ENCODE data around the gene POLDIP3. TPM values are rescaled to one million over a fixed set of nuclear protein-coding genes. Genes with fewer than 3 reads are reported as not detected.

Gene POLDIP3
- total RNA-seq, 4 donors from 2014 or later, result 30.6 to 50.7 (median 37.2) TPM

DNA sequence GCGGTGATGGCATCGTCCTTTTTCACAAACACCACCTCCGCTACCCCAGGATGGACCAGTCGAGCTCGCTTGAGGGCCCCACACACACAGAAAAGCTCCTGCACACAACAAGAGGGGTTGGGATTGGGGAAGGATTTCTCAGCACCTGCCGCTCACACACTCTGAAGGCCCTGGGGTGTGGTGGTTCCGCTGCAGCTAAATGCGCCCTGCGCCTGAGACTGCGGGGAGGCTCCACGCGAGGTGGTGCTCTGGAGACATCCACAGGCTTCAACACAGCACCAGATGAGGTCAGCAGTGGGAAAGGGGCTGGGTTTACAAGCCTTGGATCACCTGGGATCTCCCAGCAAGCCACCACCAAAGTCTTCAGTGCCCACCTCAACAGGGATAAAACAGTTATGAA is 22.7 kb downstream of the POLDIP3 start:
- H3K4me3 ChIP-seq, result no peak overlapping the region
- 91% methylated on average over 6 of the region's 12 CpGs; no CpG with 5 or more reads in 1 of the 2 donors for WGBS, 2 donors (ENCODE audit: low coverage in 1 of 2)
- no peak for ATAC-seq
- H3K9me3 ChIP-seq, result no peaks in the 10 kb centered on the region
- no peak for TF ChIP-seq POLR2A (IDR thresholded peaks at IDR 0.05)
- TF ChIP-seq POLR2AphosphoS5 (IDR thresholded peaks at IDR 0.05), result no peak
- TF ChIP-seq EP300 (IDR thresholded peaks at IDR 0.05), result no peak
- TF ChIP-seq, protein P1, sequence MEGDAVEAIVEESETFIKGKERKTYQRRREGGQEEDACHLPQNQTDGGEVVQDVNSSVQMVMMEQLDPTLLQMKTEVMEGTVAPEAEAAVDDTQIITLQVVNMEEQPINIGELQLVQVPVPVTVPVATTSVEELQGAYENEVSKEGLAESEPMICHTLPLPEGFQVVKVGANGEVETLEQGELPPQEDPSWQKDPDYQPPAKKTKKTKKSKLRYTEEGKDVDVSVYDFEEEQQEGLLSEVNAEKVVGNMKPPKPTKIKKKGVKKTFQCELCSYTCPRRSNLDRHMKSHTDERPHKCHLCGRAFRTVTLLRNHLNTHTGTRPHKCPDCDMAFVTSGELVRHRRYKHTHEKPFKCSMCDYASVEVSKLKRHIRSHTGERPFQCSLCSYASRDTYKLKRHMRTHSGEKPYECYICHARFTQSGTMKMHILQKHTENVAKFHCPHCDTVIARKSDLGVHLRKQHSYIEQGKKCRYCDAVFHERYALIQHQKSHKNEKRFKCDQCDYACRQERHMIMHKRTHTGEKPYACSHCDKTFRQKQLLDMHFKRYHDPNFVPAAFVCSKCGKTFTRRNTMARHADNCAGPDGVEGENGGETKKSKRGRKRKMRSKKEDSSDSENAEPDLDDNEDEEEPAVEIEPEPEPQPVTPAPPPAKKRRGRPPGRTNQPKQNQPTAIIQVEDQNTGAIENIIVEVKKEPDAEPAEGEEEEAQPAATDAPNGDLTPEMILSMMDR (IDR thresholded peaks at IDR 0.05), result no peak
- H3K27me3 ChIP-seq, result no peaks in the 10 kb centered on the region
- peaks cover 0 to 16% (median 0%) of the 10 kb centered on the region in 3 donors for H3K4me1 ChIP-seq
- peaks cover 3 to 100% of the 10 kb centered on the region in 2 donors for H3K36me3 ChIP-seq
- H3K27ac ChIP-seq, result no peak overlapping the region

DNA sequence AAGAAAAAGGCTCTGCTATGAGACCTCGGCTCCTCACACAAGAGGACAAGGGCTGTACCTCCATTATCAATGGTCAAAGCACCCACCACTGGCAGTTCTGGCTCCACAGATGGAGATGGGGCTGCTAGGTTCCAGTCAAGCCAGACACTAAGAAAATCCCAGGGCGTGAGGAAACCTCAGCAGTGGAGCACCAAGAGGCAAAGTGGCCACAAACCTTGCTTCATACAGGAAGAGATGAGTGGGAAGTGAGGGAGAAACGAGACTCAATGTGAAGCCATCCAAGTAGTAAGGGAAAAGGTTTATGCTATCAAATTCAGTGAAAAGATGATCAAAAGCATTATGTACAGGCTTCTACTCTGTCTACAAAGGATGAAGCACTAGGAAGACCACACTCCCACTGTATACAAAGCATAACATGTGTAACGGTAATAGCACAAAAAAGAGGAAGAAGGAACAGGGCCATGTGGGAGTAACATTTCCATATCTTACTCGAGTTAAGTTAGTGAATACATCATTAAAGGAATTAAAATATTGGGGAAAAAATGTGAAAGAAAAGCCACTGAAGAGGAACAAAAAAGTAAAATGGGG is 27.0 kb downstream of the POLDIP3 start:
- peaks cover 0 to 100% of the 10 kb centered on the region in 2 donors for H3K36me3 ChIP-seq
- no peak for ATAC-seq
- no peak for TF ChIP-seq POLR2AphosphoS5 (IDR thresholded peaks at IDR 0.05)

DNA sequence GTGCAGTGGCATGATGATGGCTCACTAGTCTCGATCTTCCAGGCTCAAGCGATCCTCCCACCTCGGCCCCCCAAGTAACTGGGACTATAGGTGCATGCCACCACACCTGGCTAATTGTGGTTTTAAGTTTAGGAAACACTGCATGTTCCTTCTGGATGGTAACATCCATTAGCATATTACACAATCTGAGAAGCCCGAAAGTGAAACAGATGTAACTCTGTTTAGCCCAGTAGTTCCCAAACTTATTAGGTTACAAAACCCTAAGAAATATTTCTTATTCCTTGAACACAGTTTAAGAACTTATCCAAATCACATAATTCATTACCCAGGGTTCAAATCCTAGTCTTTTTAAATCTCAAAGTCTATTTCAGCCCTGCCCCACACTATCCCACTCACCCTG is 28.3 kb downstream of the POLDIP3 start:
- WGBS, 2 donors (ENCODE audit: low coverage in 1 of 2), result 98 to 100% methylated on average over 1 to 3 of the region's 4 CpGs
- no peaks in the 10 kb centered on the region for H3K9me3 ChIP-seq
- H3K27ac ChIP-seq, result no peak overlapping the region
- H3K27me3 ChIP-seq, result no peaks in the 10 kb centered on the region
- no peak overlapping the region for H3K4me3 ChIP-seq
- H3K4me1 ChIP-seq, result peaks cover 0 to 8% (median 3%) of the 10 kb centered on the region in 3 donors
- peaks cover 0 to 90% of the 10 kb centered on the region in 2 donors for H3K36me3 ChIP-seq
- ATAC-seq, result no peak
- TF ChIP-seq, protein P1 (IDR thresholded peaks at IDR 0.05), result no peak
- TF ChIP-seq EP300 (IDR thresholded peaks at IDR 0.05), result no peak
- TF ChIP-seq POLR2A (IDR thresholded peaks at IDR 0.05), result no peak
- TF ChIP-seq POLR2AphosphoS5 (IDR thresholded peaks at IDR 0.05), result no peak

More for the DNA sequence above, 27.0 kb downstream of the POLDIP3 start:
- Histone ChIP-seq H3K4me1 (no peaks in the 10 kb centered on the region), H3K27ac (no peak overlapping the region), H3K4me3 (no peak overlapping the region), H3K9me3 (no peaks in the 10 kb centered on the region), H3K27me3 (no peaks in the 10 kb centered on the region)
- WGBS, 2 donors (ENCODE audit: low coverage in 1 of 2), result 77 to 84% methylated on average over 2 to 4 of the region's 5 CpGs

DNA sequence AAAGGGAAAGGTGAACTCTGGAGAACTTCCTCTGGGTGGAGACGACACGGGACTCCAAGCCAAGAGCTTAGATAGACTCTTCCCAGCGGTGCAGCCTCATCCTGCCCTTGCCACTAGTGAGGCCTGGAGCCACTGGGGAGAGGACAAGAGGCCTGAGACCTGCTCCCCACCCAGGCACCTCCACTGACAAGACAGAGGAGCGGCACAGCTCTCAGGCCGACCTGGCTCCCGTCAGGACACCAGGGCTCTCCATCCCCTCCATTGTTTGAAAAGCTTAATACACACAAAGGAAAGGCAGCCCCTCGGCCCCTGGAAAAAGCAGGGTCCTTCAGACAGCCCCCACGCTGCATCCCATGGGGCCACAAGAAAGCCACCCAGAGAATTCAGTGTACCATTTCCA is 29.6 kb downstream of the POLDIP3 start:
- H3K4me3 ChIP-seq, result no peak overlapping the region
- no peak for ATAC-seq
- WGBS, 2 donors (ENCODE audit: low coverage in 1 of 2), result 55% methylated on average over 4 of the region's 8 CpGs; no CpG with 5 or more reads in 1 of the 2 donors
- H3K4me1 ChIP-seq, result peaks cover 0 to 14% (median 6%) of the 10 kb centered on the region in 3 donors
- no peaks in the 10 kb centered on the region for H3K27me3 ChIP-seq
- H3K9me3 ChIP-seq, result no peaks in the 10 kb centered on the region
- no peak for TF ChIP-seq POLR2AphosphoS5 (IDR thresholded peaks at IDR 0.05)
- TF ChIP-seq EP300 (IDR thresholded peaks at IDR 0.05), result no peak
- TF ChIP-seq, protein P1 (IDR thresholded peaks at IDR 0.05), result no peak
- no peak for TF ChIP-seq POLR2A (IDR thresholded peaks at IDR 0.05)
- no peak overlapping the region for H3K27ac ChIP-seq
- peaks cover 0 to 77% of the 10 kb centered on the region in 2 donors for H3K36me3 ChIP-seq

DNA sequence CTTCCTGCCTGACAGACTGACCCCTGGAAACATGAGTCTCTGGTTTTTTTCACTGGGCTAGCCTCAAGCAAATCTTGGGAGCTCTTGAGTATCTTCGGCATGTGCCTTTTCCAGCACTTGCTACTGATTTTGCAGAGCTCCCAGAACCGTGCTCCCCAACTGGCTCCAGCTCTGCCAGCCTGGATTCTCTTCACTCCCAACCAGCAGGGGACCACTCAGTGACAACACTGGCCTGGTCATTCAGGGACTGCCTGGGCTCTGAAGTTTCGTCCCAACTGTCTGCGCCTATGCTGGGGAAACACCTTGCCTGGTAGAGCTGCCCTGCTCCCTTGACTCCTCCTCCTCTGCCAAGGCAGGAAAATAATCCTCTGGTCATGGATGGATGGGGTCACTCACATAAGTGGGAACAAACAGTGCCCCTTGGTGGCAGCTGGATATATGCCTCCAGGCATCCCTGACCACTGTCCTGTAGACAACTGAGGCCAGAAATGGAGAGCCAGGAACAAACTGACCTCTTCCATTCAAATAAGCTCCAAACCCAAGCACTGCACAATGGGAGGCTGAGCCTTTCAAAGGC is 30.2 kb downstream of the POLDIP3 start:
- no peak for ATAC-seq
- no peaks in the 10 kb centered on the region for H3K9me3 ChIP-seq
- TF ChIP-seq POLR2AphosphoS5 (IDR thresholded peaks at IDR 0.05) (no peak), EP300 (IDR thresholded peaks at IDR 0.05) (no peak), POLR2A (IDR thresholded peaks at IDR 0.05) (no peak)
- TF ChIP-seq, protein P1 (IDR thresholded peaks at IDR 0.05), result no peak
- H3K4me1 ChIP-seq, result peaks cover 0 to 14% (median 6%) of the 10 kb centered on the region in 3 donors
- 75% methylated on average over 1 of the region's 4 CpGs; no CpG with 5 or more reads in 1 of the 2 donors for WGBS, 2 donors (ENCODE audit: low coverage in 1 of 2)
- H3K4me3 ChIP-seq, result no peak overlapping the region
- no peak overlapping the region for H3K27ac ChIP-seq
- no peaks in the 10 kb centered on the region for H3K27me3 ChIP-seq
- H3K36me3 ChIP-seq, result peaks cover 0 to 77% of the 10 kb centered on the region in 2 donors

All from gastroesophageal sphincter (tissue), 4 donors.